CD14-positive monocyte (primary cell): Measurements from ENCODE around the gene C1orf94. TPM values are rescaled to one million over a fixed set of nuclear protein-coding genes. Genes with fewer than 3 reads are reported as not detected.

ENCODE experiments used
- DNase-seq, 3 donors: peaks; one replicate each; pipeline ENCODE4 v3.0.0-alpha.2; 2011 to 2022
- H2AFZ ChIP-seq: 2 replicates; pipeline ENCODE4 v1.6.0; 2012; ENCODE audit warnings: mild to moderate bottlenecking, low read depth, low read length, inconsistent platforms; ENCODE audit not compliant: insufficient read depth, poor library complexity, severe bottlenecking
- H3K27ac ChIP-seq, 2 donors: 1 replicate in 1 of 2; 2 replicates in 1 of 2; pipeline ENCODE4 v1.5.1; 2012 to 2013; ENCODE audit warnings: low read length in 2 of 2, control low read depth in 1 of 2, inconsistent platforms in 1 of 2, low read depth in 1 of 2, mild to moderate bottlenecking in 1 of 2
- H3K27me3 ChIP-seq, 2 donors: one replicate each; pipeline versions ENCODE4 v1.6.0 to v1.6.1; 2011 to 2013; ENCODE audit warnings: low read length in 2 of 2; ENCODE audit not compliant: control insufficient read depth in 2 of 2, insufficient read depth in 2 of 2
- H3K36me3 ChIP-seq, 2 donors: replicated peaks in 1 of 2; 1 replicate in 1 of 2; 2 replicates in 1 of 2; pipeline versions ENCODE4 v1.5.1 to v1.6.1; 2012 to 2013; ENCODE audit warnings: low read length in 2 of 2, control low read depth in 1 of 2, inconsistent platforms in 1 of 2, mild to moderate bottlenecking in 1 of 2; ENCODE audit not compliant: insufficient read depth in 2 of 2, control insufficient read depth in 1 of 2
- H3K4me1 ChIP-seq, 2 donors: 1 replicate in 1 of 2; 2 replicates in 1 of 2; pipeline versions ENCODE4 v1.5.1 to v1.6.1; 2012 to 2013; ENCODE audit warnings: low read length in 2 of 2, control low read depth in 1 of 2, inconsistent platforms in 1 of 2, mild to moderate bottlenecking in 1 of 2, moderate library complexity in 1 of 2; ENCODE audit not compliant: insufficient read depth in 2 of 2, control insufficient read depth in 1 of 2
- H3K4me2 ChIP-seq: replicated peaks from 2 replicates; pipeline ENCODE3; 2012; ENCODE audit warnings: low read length, moderate library complexity, mild to moderate bottlenecking; ENCODE audit not compliant: poor library complexity, severe bottlenecking; ENCODE audit errors: extremely low read depth
- H3K4me3 ChIP-seq, 3 experiments: fragments of 200-600 bp in 1 of 3; sonication (generic) in 1 of 3; replicated peaks in 1 of 3; 1 replicate in 2 of 3; 2 replicates in 1 of 3; pipeline ENCODE4 v1.5.1; 2011 to 2013; ENCODE audit warnings: low read length in 3 of 3, mild to moderate bottlenecking in 3 of 3, control low read depth in 2 of 3, low read depth in 2 of 3, inconsistent platforms in 1 of 3, moderate library complexity in 1 of 3
- H3K79me2 ChIP-seq: 2 replicates; pipeline ENCODE4 v1.6.0; 2012; ENCODE audit warnings: mild to moderate bottlenecking, control low read depth, inconsistent platforms, low read length, moderate library complexity; ENCODE audit not compliant: insufficient read depth
- H3K9ac ChIP-seq: 2 replicates; pipeline ENCODE4 v1.6.0; 2017; ENCODE audit warnings: low read length, mild to moderate bottlenecking; ENCODE audit not compliant: insufficient read depth, poor library complexity, severe bottlenecking
- H3K9me3 ChIP-seq, 2 donors: replicated peaks in 1 of 2; 1 replicate in 1 of 2; 2 replicates in 1 of 2; pipeline versions ENCODE4 v1.5.1 to v1.6.1; 2012 to 2013; ENCODE audit warnings: low read length in 2 of 2, control low read depth in 1 of 2; ENCODE audit not compliant: control insufficient read depth in 1 of 2, insufficient read depth in 1 of 2
- H4K20me1 ChIP-seq: 2 replicates; pipeline ENCODE4 v1.6.0; 2012; ENCODE audit warnings: mild to moderate bottlenecking, low read length, control low read depth, moderate library complexity; ENCODE audit not compliant: insufficient read depth
- H3K27ac Mint-ChIP-seq, 7 donors: one replicate each; pipeline ENCODE4 v1.8.0; 2020; ENCODE audit warnings: mild to moderate bottlenecking in 7 of 7, mixed read lengths in 7 of 7, moderate library complexity in 6 of 7, inconsistent platforms in 2 of 7
- H3K27me3 Mint-ChIP-seq, 3 donors: one replicate each; pipeline ENCODE4 v1.8.0; 2021 to 2022; ENCODE audit warnings: low read depth in 3 of 3, mild to moderate bottlenecking in 3 of 3, mixed read lengths in 3 of 3, moderate library complexity in 3 of 3, inconsistent platforms in 1 of 3
- H3K36me3 Mint-ChIP-seq, 2 donors: one replicate each; pipeline ENCODE4 v1.8.0; 2020; ENCODE audit warnings: mixed read lengths in 2 of 2, inconsistent platforms in 1 of 2, mild to moderate bottlenecking in 1 of 2
- H3K4me1 Mint-ChIP-seq: one replicate; pipeline ENCODE4 v1.8.0; 2020; ENCODE audit warnings: mild to moderate bottlenecking, mixed read lengths
- H3K4me3 Mint-ChIP-seq, 2 donors: one replicate each; pipeline ENCODE4 v1.8.0; 2020; ENCODE audit warnings: mild to moderate bottlenecking in 2 of 2, mixed read lengths in 2 of 2, moderate library complexity in 1 of 2
- H3K9me3 Mint-ChIP-seq, 7 donors: one replicate each; pipeline ENCODE4 v1.8.0; 2020 to 2022; ENCODE audit warnings: mixed read lengths in 7 of 7, mild to moderate bottlenecking in 6 of 7, moderate library complexity in 6 of 7, inconsistent platforms in 2 of 7
- CTCF ChIP-seq: fragments of 200-600 bp; IDR thresholded peaks from one replicate; pipeline ENCODE4 v1.8.0; 2022; ENCODE audit warnings: antibody characterized with exemption, mild to moderate bottlenecking
- WGBS: methylation state at CpG from one replicate; pipeline ENCODE4 v1.1.5; 2013; ENCODE audit warnings: missing lambda C conversion rate; ENCODE audit not compliant: insufficient coverage; 5-methylcytosine and 5-hydroxymethylcytosine counted together
- intact Hi-C, 2 donors: fragments of 100-400 bp; cut with micrococcal nuclease; formaldehyde crosslinking; loops; one replicate each; pipeline versions ENCODE4 v1.15.0 to v1.15.1; 2023
- polyA plus RNA-seq, 3 donors: library from polyadenylated mRNA; depleted of rRNA in 1 of 3; unstranded in 2 of 3; stranded (reverse) in 1 of 3; fragments of 300-500 nt in 2 of 3; fragments of >200 nt in 1 of 3; fragmentation: Illumina TruSeq in 2 of 3; gene quantifications; 1 replicate in 2 of 3; 2 replicates in 1 of 3; pipeline ENCODE4 v1.2.3, GENCODE V29; 2012 to 2021

Gene C1orf94
- polyA plus RNA-seq, 3 donors = not detected

- Histone ChIP-seq H2AFZ (no peak overlapping the region), H3K36me3 (no peaks in the 10 kb centered on the region), H4K20me1 (no peaks in the 10 kb centered on the region), H3K79me2 (no peaks in the 10 kb centered on the region), H3K4me2 (peak overlapping the region; percentile 26), H3K9ac (no peak overlapping the region), H3K27ac (no peak overlapping the region), H3K27me3 (peaks cover 36 to 71% of the 10 kb centered on the region in 2 donors), H3K4me1 (no peaks in the 10 kb centered on the region), H3K9me3 (peaks cover 0 to 7% of the 10 kb centered on the region in 2 donors), H3K4me3 (no peak overlapping the region)
- intact Hi-C loops = no loop called here
- no peak for TF ChIP-seq CTCF
- DNase-seq = no peak
- Mint-ChIP-seq H3K27ac (no peak overlapping the region), H3K9me3 (peaks cover 0 to 18% (median 9%) of the 10 kb centered on the region in 7 donors), H3K4me1 (peaks cover 5% of the 10 kb centered on the region), H3K36me3 (no peaks in the 10 kb centered on the region), H3K27me3 (peaks cover 69 to 81% (median 72%) of the 10 kb centered on the region in 3 donors), H3K4me3 (peak overlapping the region in 1 of 2 donors; percentile 84)
- WGBS = under 1% methylated on average over 39 of the region's 46 CpGs
These were observed 13.6 kb upstream of the C1orf94 start for GRCh38 chr1:34162852-34163766.

- H3K27me3 ChIP-seq = peaks cover 44 to 79% of the 10 kb centered on the region in 2 donors
- H3K27ac Mint-ChIP-seq = no peak overlapping the region
- H3K9ac ChIP-seq = no peak overlapping the region
- intact Hi-C loops = no loop called here
- H3K36me3 Mint-ChIP-seq = no peaks in the 10 kb centered on the region
- H3K4me3 ChIP-seq = no peak overlapping the region
- H3K4me3 Mint-ChIP-seq = peak overlapping the region in 1 of 2 donors; percentile 84
- H3K4me1 Mint-ChIP-seq = peaks cover 5% of the 10 kb centered on the region
- H3K4me1 ChIP-seq = no peaks in the 10 kb centered on the region
- no peaks in the 10 kb centered on the region for H4K20me1 ChIP-seq
- peak overlapping the region; percentile 26 for H3K4me2 ChIP-seq
- 1% methylated on average over 53 of the region's 75 CpGs for WGBS
- no peak for TF ChIP-seq CTCF
- H3K79me2 ChIP-seq = no peaks in the 10 kb centered on the region
- no peaks in the 10 kb centered on the region for H3K36me3 ChIP-seq
- H3K27me3 Mint-ChIP-seq = peaks cover 69 to 85% (median 80%) of the 10 kb centered on the region in 3 donors
- DNase-seq = no peak
- H3K9me3 ChIP-seq = peaks cover 0 to 7% of the 10 kb centered on the region in 2 donors
- no peak overlapping the region for H2AFZ ChIP-seq
- H3K9me3 Mint-ChIP-seq = peaks cover 0 to 18% (median 11%) of the 10 kb centered on the region in 7 donors
- no peak overlapping the region for H3K27ac ChIP-seq
These were observed 12.6 kb upstream of the C1orf94 start for GRCh38 chr1:34163792-34164731.
